Right lobe of liver (tissue), 6 donors: ENCODE data around the gene IFITM10. TPM values are rescaled to one million over a fixed set of nuclear protein-coding genes. Genes with fewer than 3 reads are reported as not detected.

Experiments used
- ATAC-seq, 4 donors: fragments of 200-7000 bp; cut with Tn5 transposase; one replicate each; pipeline ENCODE4 v1.9.1; 2020; ENCODE audit warnings: mild to moderate bottlenecking in 4 of 4, moderate library complexity in 4 of 4
- DNase-seq, 3 donors: peaks; one replicate each; pipeline ENCODE4 v3.0.0-alpha.2; 2020
- H3K27ac ChIP-seq, 3 donors: fragments of 200-600 bp; one replicate each; pipeline ENCODE4 v1.8.0; 2022
- H3K27me3 ChIP-seq, 2 donors: fragments of 200-600 bp; one replicate each; pipeline ENCODE4 v1.8.0; 2022
- H3K36me3 ChIP-seq, 4 donors: fragments of 200-600 bp; sonication (generic) in 1 of 4; one replicate each; pipeline versions ENCODE4 v1.5.1 to v1.8.0; 2017 to 2022; ENCODE audit warnings: control low read depth in 1 of 4
- H3K4me1 ChIP-seq, 4 donors: fragments of 200-600 bp; sonication (generic) in 1 of 4; one replicate each; pipeline versions ENCODE4 v1.5.1 to v1.8.0; 2017 to 2022; ENCODE audit warnings: control low read depth in 1 of 4
- H3K4me3 ChIP-seq, 3 donors: fragments of 200-600 bp; one replicate each; pipeline ENCODE4 v1.8.0; 2022
- H3K9me3 ChIP-seq, 4 donors: fragments of 200-600 bp; sonication (generic) in 1 of 4; one replicate each; pipeline versions ENCODE4 v1.5.1 to v1.8.0; 2017 to 2022; ENCODE audit warnings: control low read depth in 1 of 4
- POLR2A ChIP-seq: fragments of 450-650 bp; IDR thresholded peaks from one replicate; pipeline ENCODE4 v1.6.1; 2017; ENCODE audit warnings: antibody characterized with exemption, mild to moderate bottlenecking
- WGBS: methylation state at CpG from one replicate; pipeline ENCODE4 v1.1.6; 2018; ENCODE audit warnings: low coverage, low lambda C conversion rate; ENCODE audit not compliant: insufficient coverage; ENCODE audit errors: missing lambda C conversion rate; 5-methylcytosine and 5-hydroxymethylcytosine counted together
- intact Hi-C, 2 donors: fragments of 100-400 bp; cut with DNase I; formaldehyde crosslinking; loops; one replicate each; pipeline versions ENCODE4 v1.11.2 to v1.14.1; 2022
- total RNA-seq, 6 experiments: library from RNA; depleted of rRNA in 2 of 6; stranded (reverse); fragments of >200 nt in 2 of 6; fragmentation: NEBNext Ultra II Directional in 3 of 6; extraction: Animal tissue kit (Norgen Biotek cat#: 25700) in 3 of 6; gene quantifications; one replicate each; pipeline versions ENCODE4 v1.1.0 to v1.2.4, GENCODE V29; 2016 to 2023
- TF ChIP-seq, protein P1 (sequence below), 4 donors: fragments of 200-600 bp in 3 of 4; fragments of 450-650 bp in 1 of 4; IDR thresholded peaks; one replicate each; pipeline versions ENCODE4 v1.5.1 to v1.8.0; 2016 to 2022; ENCODE audit warnings: antibody characterized with exemption in 4 of 4, mild to moderate bottlenecking in 2 of 4
- donor health status: DM: no; HTN: yes; CAD: no.
- donor health status: DM: no; HTN: no; CAD: no.
- donor health status: DM: no; HTN: no; CAD: no.
- donor health status: DM: no; HTN: yes; CAD: no.
- donor health status: DM: no; HTN: yes; CAD: no.

The IFITM10 gene
- total RNA-seq, 6 experiments from 2014 or later: 1.3 to 11.4 (median 6.7) TPM

DNA sequence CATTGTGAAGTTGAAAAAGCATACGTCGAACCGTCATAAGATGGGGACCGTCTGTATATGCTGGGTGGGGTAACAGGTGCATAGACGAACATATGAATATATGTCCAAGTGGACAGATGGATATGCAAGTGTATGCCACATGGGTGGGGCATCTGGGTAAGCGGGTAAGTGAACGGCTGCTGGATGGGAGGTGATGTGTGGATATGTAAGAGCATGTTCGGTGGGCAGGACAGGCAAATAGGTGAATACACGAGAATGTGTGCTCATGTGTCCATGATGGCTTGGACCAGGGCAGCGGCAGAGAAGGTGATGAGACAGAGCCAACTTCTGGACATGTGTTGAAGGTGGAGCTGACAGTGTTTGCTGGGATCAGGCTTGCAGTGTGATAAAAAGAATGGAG is 12.0 kb downstream of the IFITM10 start:
- no peak overlapping the region for H3K4me3 ChIP-seq
- H3K9me3 ChIP-seq: peaks cover 0 to 7% (median 1%) of the 10 kb centered on the region in 4 donors
- H3K27me3 ChIP-seq: no peaks in the 10 kb centered on the region
- TF ChIP-seq, protein P1, sequence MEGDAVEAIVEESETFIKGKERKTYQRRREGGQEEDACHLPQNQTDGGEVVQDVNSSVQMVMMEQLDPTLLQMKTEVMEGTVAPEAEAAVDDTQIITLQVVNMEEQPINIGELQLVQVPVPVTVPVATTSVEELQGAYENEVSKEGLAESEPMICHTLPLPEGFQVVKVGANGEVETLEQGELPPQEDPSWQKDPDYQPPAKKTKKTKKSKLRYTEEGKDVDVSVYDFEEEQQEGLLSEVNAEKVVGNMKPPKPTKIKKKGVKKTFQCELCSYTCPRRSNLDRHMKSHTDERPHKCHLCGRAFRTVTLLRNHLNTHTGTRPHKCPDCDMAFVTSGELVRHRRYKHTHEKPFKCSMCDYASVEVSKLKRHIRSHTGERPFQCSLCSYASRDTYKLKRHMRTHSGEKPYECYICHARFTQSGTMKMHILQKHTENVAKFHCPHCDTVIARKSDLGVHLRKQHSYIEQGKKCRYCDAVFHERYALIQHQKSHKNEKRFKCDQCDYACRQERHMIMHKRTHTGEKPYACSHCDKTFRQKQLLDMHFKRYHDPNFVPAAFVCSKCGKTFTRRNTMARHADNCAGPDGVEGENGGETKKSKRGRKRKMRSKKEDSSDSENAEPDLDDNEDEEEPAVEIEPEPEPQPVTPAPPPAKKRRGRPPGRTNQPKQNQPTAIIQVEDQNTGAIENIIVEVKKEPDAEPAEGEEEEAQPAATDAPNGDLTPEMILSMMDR (IDR thresholded peaks at IDR 0.05): no peak
- no peak for TF ChIP-seq POLR2A
- H3K27ac ChIP-seq: no peak overlapping the region
- no peaks in the 10 kb centered on the region for H3K36me3 ChIP-seq
- ATAC-seq: no peak
- intact Hi-C loops: no loop called here
- WGBS: 79% methylated on average over 10 of the region's 10 CpGs
- no peaks in the 10 kb centered on the region for H3K4me1 ChIP-seq
- DNase-seq: peak in 1 of 3 donors; percentile 22

DNA sequence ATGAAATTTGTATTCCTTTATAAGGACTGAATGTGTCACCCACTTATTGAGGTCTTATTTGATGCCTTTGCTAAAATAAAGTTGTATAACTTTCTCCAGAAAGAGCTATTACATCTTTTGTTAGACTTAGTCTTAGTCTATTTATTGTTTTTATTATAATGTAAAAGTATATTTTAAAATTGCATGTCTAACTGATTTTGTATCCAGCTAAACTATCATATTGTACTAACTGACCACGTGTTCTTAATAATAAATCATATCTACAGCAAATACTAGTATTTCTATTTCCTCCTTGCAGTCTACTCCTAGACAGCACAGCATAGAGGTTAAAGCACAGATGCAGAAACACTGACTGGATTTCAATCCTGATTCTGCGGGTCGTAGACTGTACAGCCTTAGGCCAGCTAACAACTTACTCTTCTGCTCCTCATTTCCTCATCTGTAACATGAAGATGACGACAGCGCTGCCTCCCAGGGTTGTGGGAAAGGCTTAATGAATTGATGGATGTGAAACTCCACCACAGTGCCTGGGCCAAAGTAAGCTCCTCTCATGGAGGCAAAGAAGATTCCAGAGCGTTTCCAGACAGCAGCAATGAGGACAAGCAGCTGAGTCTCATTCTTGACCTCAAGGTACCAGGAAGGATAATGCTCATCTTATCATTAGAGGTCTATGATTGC is 13.2 kb downstream of the IFITM10 start:
- DNase-seq: peak in 1 of 3 donors; percentile 20
- Histone ChIP-seq H3K27me3 (no peaks in the 10 kb centered on the region), H3K36me3 (no peaks in the 10 kb centered on the region), H3K4me3 (no peak overlapping the region), H3K9me3 (peaks cover 0 to 7% (median 1%) of the 10 kb centered on the region in 4 donors), H3K27ac (no peak overlapping the region), H3K4me1 (no peaks in the 10 kb centered on the region)
- intact Hi-C loops: no loop called here
- TF ChIP-seq POLR2A: no peak
- TF ChIP-seq, protein P1 (IDR thresholded peaks at IDR 0.05): no peak
- WGBS: 66% methylated on average over 6 of the region's 6 CpGs
- no peak for ATAC-seq

DNA sequence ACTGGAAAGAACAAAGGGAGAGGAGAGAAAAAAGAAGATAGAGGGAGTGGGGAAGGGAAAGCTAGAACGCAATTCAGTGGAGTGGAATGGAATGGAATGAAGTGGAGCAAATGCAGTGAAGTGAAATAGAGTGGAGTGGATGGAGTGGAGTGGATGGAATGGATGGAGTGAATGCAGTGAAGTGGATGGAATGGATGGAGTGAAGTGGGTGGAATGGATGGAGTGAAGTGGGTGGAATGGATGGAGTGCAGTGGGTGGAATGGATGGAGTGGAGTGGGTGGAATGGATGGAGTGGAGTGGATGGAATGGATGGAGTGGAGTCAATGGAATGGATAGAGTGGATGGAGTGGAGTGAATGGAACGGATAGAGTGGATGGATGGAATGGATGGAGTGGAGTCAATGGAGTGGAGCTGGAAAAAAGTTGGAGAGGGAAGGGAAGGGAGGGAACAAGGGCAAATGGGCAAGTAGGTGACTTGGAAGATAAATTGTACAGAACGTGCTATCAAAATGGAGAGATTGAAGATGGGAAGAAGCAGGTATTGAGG is 13.9 kb downstream of the IFITM10 start:
- Histone ChIP-seq H3K4me3 (no peak overlapping the region), H3K9me3 (peaks cover 0 to 7% (median 1%) of the 10 kb centered on the region in 4 donors), H3K4me1 (no peaks in the 10 kb centered on the region), H3K36me3 (no peaks in the 10 kb centered on the region), H3K27ac (no peak overlapping the region), H3K27me3 (no peaks in the 10 kb centered on the region)
- TF ChIP-seq, protein P1 (IDR thresholded peaks at IDR 0.05): no peak
- TF ChIP-seq POLR2A: no peak
- DNase-seq (no peak), ATAC-seq (no peak)
- WGBS: 53% methylated on average over 3 of the region's 3 CpGs
- intact Hi-C loops: no loop called here

DNA sequence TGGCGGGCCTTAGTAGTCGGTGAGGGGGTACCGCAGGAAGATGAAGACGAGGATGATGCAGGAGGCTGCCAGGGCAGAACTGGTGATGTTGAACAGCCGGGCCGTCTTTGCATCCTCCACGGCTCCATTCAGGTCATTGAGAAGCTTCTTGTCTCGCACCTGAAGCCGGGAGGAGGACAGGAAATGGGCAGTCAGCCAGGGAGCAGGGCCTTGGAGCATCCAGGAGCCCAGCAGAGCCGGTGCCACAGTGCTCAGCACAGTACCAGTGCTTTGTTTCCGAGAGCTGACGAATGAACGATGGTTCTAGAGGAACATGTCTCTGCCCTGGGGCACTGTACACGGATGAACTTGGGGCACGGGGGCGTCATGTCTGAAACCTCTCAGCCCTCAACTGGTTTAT is 15.1 kb downstream of the IFITM10 start:
- H3K4me3 ChIP-seq: no peak overlapping the region
- TF ChIP-seq, protein P1 (IDR thresholded peaks at IDR 0.05): no peak
- no peak for TF ChIP-seq POLR2A
- no peaks in the 10 kb centered on the region for H3K27me3 ChIP-seq
- ATAC-seq (no peak), DNase-seq (peak in 1 of 3 donors; percentile 42)
- H3K27ac ChIP-seq: no peak overlapping the region
- peaks cover 0 to 7% (median 1%) of the 10 kb centered on the region in 4 donors for H3K9me3 ChIP-seq
- intact Hi-C loops: no loop called here
- H3K36me3 ChIP-seq: no peaks in the 10 kb centered on the region
- WGBS: 57% methylated on average over 7 of the region's 16 CpGs
- H3K4me1 ChIP-seq: no peaks in the 10 kb centered on the region
